Activated T-cell treated with anti-CD3 and anti-CD28 coated beads for 4 hours (primary cell): ENCODE data around the gene ANO8.

Experiments used
- DNase-seq: peaks from one replicate; pipeline ENCODE4 v3.0.0-alpha.2; 2020

Gene ANO8

GRCh38 chr19:17328517-17329365 lies 5.9 kb downstream of the ANO8 start:
- no peak for DNase-seq

GRCh38 chr19:17327654-17328516 lies 6.8 kb downstream of the ANO8 start:
- DNase-seq, result no peak

GRCh38 chr19:17327068-17327653 lies 7.5 kb downstream of the ANO8 start:
- DNase-seq, result no peak

- no peak for DNase-seq
These were observed 8.1 kb downstream of the ANO8 start for GRCh38 chr19:17326595-17326966.

- no peak for DNase-seq
These were observed 8.6 kb downstream of the ANO8 start for GRCh38 chr19:17325881-17326594.

- DNase-seq, result no peak
These were observed 9.5 kb downstream of the ANO8 start for GRCh38 chr19:17325133-17325532.

GRCh38 chr19:17324357-17325114 lies 10.1 kb downstream of the ANO8 start:
- no peak for DNase-seq

- DNase-seq, result no peak
These were observed 10.7 kb downstream of the ANO8 start for GRCh38 chr19:17323964-17324332.

GRCh38 chr19:17323300-17323963 lies 11.2 kb downstream of the ANO8 start:
- DNase-seq, result no peak

GRCh38 chr19:17322854-17323253 lies 11.8 kb downstream of the ANO8 start:
- no peak for DNase-seq

- no peak for DNase-seq
These were observed 12.8 kb downstream of the ANO8 start for GRCh38 chr19:17321655-17322489.

GRCh38 chr19:17320435-17320834 lies 14.2 kb downstream of the ANO8 start:
- DNase-seq, result no peak

- no peak for DNase-seq
These were observed 15.0 kb downstream of the ANO8 start for GRCh38 chr19:17319473-17320238.

GRCh38 chr19:17318966-17319365 lies 15.7 kb downstream of the ANO8 start:
- no peak for DNase-seq

- DNase-seq, result no peak
These were observed 20.6 kb downstream of the ANO8 start for GRCh38 chr19:17314007-17314593.

GRCh38 chr19:17312189-17313113 lies 22.2 kb downstream of the ANO8 start:
- no peak for DNase-seq

- no peak for DNase-seq
These were observed 23.0 kb downstream of the ANO8 start for GRCh38 chr19:17311455-17312188.
